Upper lobe of left lung (tissue), 6 donors: ENCODE measurements around the gene ZNF581. TPM values are rescaled to one million over a fixed set of nuclear protein-coding genes. Genes with fewer than 3 reads are reported as not detected.

Source experiments
- ATAC-seq, 2 donors: fragments of 200-7000 bp; cut with Tn5 transposase; one replicate each; pipeline ENCODE4 v1.9.1; 2022; ENCODE audit warnings: mild to moderate bottlenecking in 2 of 2, moderate library complexity in 2 of 2; ENCODE audit not compliant: low FRiP score in 2 of 2
- DNase-seq, 2 donors: peaks; one replicate each; pipeline ENCODE4 v3.0.0-alpha.2; 2019 to 2020
- H3K27ac ChIP-seq, 4 donors: fragments of 200-600 bp; sonication (generic); one replicate each; pipeline ENCODE4 v1.5.1; 2016 to 2019
- H3K27me3 ChIP-seq, 4 donors: fragments of 200-600 bp; sonication (generic); one replicate each; pipeline ENCODE4 v1.5.1; 2017 to 2019
- H3K36me3 ChIP-seq, 4 donors: fragments of 200-600 bp; sonication (generic); one replicate each; pipeline ENCODE4 v1.5.1; 2016 to 2019
- H3K4me1 ChIP-seq, 4 donors: fragments of 200-600 bp; sonication (generic); one replicate each; pipeline ENCODE4 v1.5.1; 2018 to 2019
- H3K4me3 ChIP-seq, 4 donors: fragments of 200-600 bp; sonication (generic); one replicate each; pipeline ENCODE4 v1.5.1; 2017 to 2019; ENCODE audit warnings: mild to moderate bottlenecking in 2 of 4, moderate library complexity in 1 of 4
- H3K9me3 ChIP-seq, 4 donors: fragments of 200-600 bp; sonication (generic); one replicate each; pipeline ENCODE4 v1.5.1; 2018 to 2019
- CTCF ChIP-seq, 6 experiments: fragments of 450-650 bp in 4 of 6; fragments of 200-600 bp in 2 of 6; sonication (generic) in 2 of 6; IDR thresholded peaks; one replicate each; pipeline ENCODE4 v1.5.1; 2016 to 2019; ENCODE audit warnings: antibody characterized with exemption in 6 of 6
- EP300 ChIP-seq, 4 donors: sonication (generic); formaldehyde crosslinking; IDR thresholded peaks; one replicate each; pipeline ENCODE4 v1.5.1; 2017; ENCODE audit warnings: antibody characterized with exemption in 4 of 4, control low read depth in 2 of 4
- POLR2A ChIP-seq, 4 donors: fragments of 450-650 bp; IDR thresholded peaks; one replicate each; pipeline ENCODE4 v1.5.1; 2016 to 2017; ENCODE audit warnings: antibody characterized with exemption in 4 of 4, mild to moderate bottlenecking in 2 of 4
- POLR2AphosphoS5 ChIP-seq, 2 donors: sonication (generic); formaldehyde crosslinking; IDR thresholded peaks; one replicate each; pipeline ENCODE4 v1.5.1; 2017; ENCODE audit warnings: antibody characterized with exemption in 2 of 2
- WGBS, 2 donors: methylation state at CpG; one replicate each; pipeline ENCODE4 v1.1.5; 2017 to 2018; 5-methylcytosine and 5-hydroxymethylcytosine counted together
- total RNA-seq, 6 donors: library from RNA; depleted of rRNA in 4 of 6; stranded (reverse); fragments of >200 nt in 4 of 6; gene quantifications; one replicate each; pipeline versions ENCODE4 v1.1.0 to v1.2.1, GENCODE V29; 2016 to 2021
- donor health status: DM: no; HTN: no; CAD: no; lungs with moderate emphysema.
- donor health status: DM: no; HTN: yes; CAD: no; lungs with severe emphysema.

Gene ZNF581
- total RNA-seq, 6 donors from 2014 or later, result 15.6 to 38.8 (median 21.9) TPM

- WGBS, 2 donors, result 56 to 58% methylated on average over 7 of the region's 7 CpGs
- Histone ChIP-seq H3K27me3 (no peaks in the 10 kb centered on the region), H3K27ac (no peak overlapping the region), H3K4me1 (peaks cover 42 to 59% (median 48%) of the 10 kb centered on the region in 4 donors), H3K36me3 (peaks cover 9 to 34% (median 28%) of the 10 kb centered on the region in 4 donors), H3K9me3 (no peaks in the 10 kb centered on the region), H3K4me3 (peak overlapping the region in 3 of 4 donors; percentile 84 to 99 (median 98))
- no peak for ATAC-seq
- DNase-seq, result no peak
- TF ChIP-seq CTCF (IDR thresholded peaks at IDR 0.05) (no peak), POLR2AphosphoS5 (IDR thresholded peaks at IDR 0.05) (no peak), POLR2A (IDR thresholded peaks at IDR 0.05) (no peak), EP300 (IDR thresholded peaks at IDR 0.05) (no peak)
These were observed 13.1 kb downstream of the ZNF581 start for GRCh38 chr19:55656552-55656951.

- Histone ChIP-seq H3K27ac (peak overlapping the region in 1 of 4 donors; percentile 2), H3K4me1 (peaks cover 42 to 59% (median 48%) of the 10 kb centered on the region in 4 donors)
- no peak for ATAC-seq
These were observed 13.7 kb downstream of the ZNF581 start for GRCh38 chr19:55656988-55657747.

GRCh38 chr19:55658846-55659459 lies 15.5 kb downstream of the ZNF581 start:
- peaks cover 30 to 52% (median 51%) of the 10 kb centered on the region in 4 donors for H3K36me3 ChIP-seq
- H3K4me1 ChIP-seq, result peaks cover 37 to 49% (median 45%) of the 10 kb centered on the region in 4 donors
- ATAC-seq (no peak), DNase-seq (peak in 1 of 2 donors; percentile 82)
- H3K27ac ChIP-seq, result no peak overlapping the region
- no peak overlapping the region for H3K4me3 ChIP-seq
- TF ChIP-seq POLR2A (IDR thresholded peaks at IDR 0.05) (no peak), EP300 (IDR thresholded peaks at IDR 0.05) (no peak), CTCF (IDR thresholded peaks at IDR 0.05) (no peak), POLR2AphosphoS5 (IDR thresholded peaks at IDR 0.05) (no peak)
- H3K9me3 ChIP-seq, result no peaks in the 10 kb centered on the region
- no peaks in the 10 kb centered on the region for H3K27me3 ChIP-seq
- WGBS, 2 donors, result 90 to 94% methylated on average over 34 to 35 of the region's 37 CpGs

More at GRCh38 chr19:55656988-55657747, 13.7 kb downstream of the ZNF581 start:
- Histone ChIP-seq H3K4me3 (peak overlapping the region in 3 of 4 donors; percentile 84 to 99 (median 98)), H3K27me3 (no peaks in the 10 kb centered on the region), H3K9me3 (no peaks in the 10 kb centered on the region), H3K36me3 (peaks cover 14 to 40% (median 34%) of the 10 kb centered on the region in 4 donors)
- no peak for TF ChIP-seq POLR2A (IDR thresholded peaks at IDR 0.05)
- peak in 1 of 2 donors; percentile 76 for DNase-seq
- WGBS, 2 donors, result 42 to 55% methylated on average over 18 of the region's 18 CpGs

GRCh38 chr19:55659822-55660221 lies 16.4 kb downstream of the ZNF581 start:
- Histone ChIP-seq H3K4me3 (no peak overlapping the region), H3K36me3 (peaks cover 37 to 61% (median 60%) of the 10 kb centered on the region in 4 donors), H3K27me3 (no peaks in the 10 kb centered on the region), H3K9me3 (no peaks in the 10 kb centered on the region), H3K4me1 (peaks cover 37 to 49% (median 45%) of the 10 kb centered on the region in 4 donors), H3K27ac (no peak overlapping the region)
- no peak for DNase-seq
- TF ChIP-seq EP300 (IDR thresholded peaks at IDR 0.05), result no peak
- no peak for TF ChIP-seq POLR2A (IDR thresholded peaks at IDR 0.05)
- TF ChIP-seq POLR2AphosphoS5 (IDR thresholded peaks at IDR 0.05), result no peak
- ATAC-seq, result no peak
- WGBS, 2 donors, result 63 to 79% methylated on average over 6 to 9 of the region's 9 CpGs

GRCh38 chr19:55660404-55660803 lies 17.0 kb downstream of the ZNF581 start:
- TF ChIP-seq CTCF (IDR thresholded peaks at IDR 0.05), result no peak
- TF ChIP-seq POLR2A (IDR thresholded peaks at IDR 0.05), result no peak
- no peak for TF ChIP-seq EP300 (IDR thresholded peaks at IDR 0.05)
- TF ChIP-seq POLR2AphosphoS5 (IDR thresholded peaks at IDR 0.05), result no peak
- Histone ChIP-seq H3K4me3 (no peak overlapping the region), H3K27ac (no peak overlapping the region), H3K27me3 (no peaks in the 10 kb centered on the region), H3K36me3 (peaks cover 37 to 67% (median 64%) of the 10 kb centered on the region in 4 donors), H3K4me1 (peaks cover 37 to 49% (median 45%) of the 10 kb centered on the region in 4 donors), H3K9me3 (no peaks in the 10 kb centered on the region)
- no peak for ATAC-seq
- WGBS, 2 donors, result 96 to 98% methylated on average over 4 to 10 of the region's 12 CpGs
- DNase-seq, result no peak
